ENCODE measurements around the gene GGACT.

The GGACT gene

GRCh38 chr13:100495455-100495854 is 93.1 kb downstream of the GGACT start:
- H3K27me3 Mint-ChIP-seq (ENCODE audit: low read depth), result peaks cover 8% of the 10 kb centered on the region
- no peak overlapping the region for H3K4me3 Mint-ChIP-seq
- no peak overlapping the region for H3K27ac Mint-ChIP-seq
- no peaks in the 10 kb centered on the region for H3K9me3 Mint-ChIP-seq
- no peaks in the 10 kb centered on the region for H3K36me3 Mint-ChIP-seq (ENCODE audit: low read depth)
- DNase-seq (ENCODE audit: low spot score), result no peak
- no peaks in the 10 kb centered on the region for H3K4me1 Mint-ChIP-seq (ENCODE audit: low read depth)

GRCh38 chr13:100493418-100493817 is 95.2 kb downstream of the GGACT start:
- Mint-ChIP-seq H3K27ac (no peak overlapping the region), H3K4me1 (ENCODE audit: low read depth) (no peaks in the 10 kb centered on the region), H3K27me3 (ENCODE audit: low read depth) (peaks cover 8% of the 10 kb centered on the region), H3K9me3 (no peaks in the 10 kb centered on the region), H3K36me3 (ENCODE audit: low read depth) (no peaks in the 10 kb centered on the region), H3K4me3 (no peak overlapping the region)
- DNase-seq (ENCODE audit: low spot score), result no peak

- DNase-seq (ENCODE audit: low spot score), result no peak
- H3K4me3 Mint-ChIP-seq, result no peak overlapping the region
- no peak overlapping the region for H3K27ac Mint-ChIP-seq
- no peaks in the 10 kb centered on the region for H3K9me3 Mint-ChIP-seq
- peaks cover 5% of the 10 kb centered on the region for H3K27me3 Mint-ChIP-seq (ENCODE audit: low read depth)
- H3K36me3 Mint-ChIP-seq (ENCODE audit: low read depth), result no peaks in the 10 kb centered on the region
- no peaks in the 10 kb centered on the region for H3K4me1 Mint-ChIP-seq (ENCODE audit: low read depth)
Observed at GRCh38 chr13:100491164-100491842, 97.3 kb downstream of the GGACT start.

DNA sequence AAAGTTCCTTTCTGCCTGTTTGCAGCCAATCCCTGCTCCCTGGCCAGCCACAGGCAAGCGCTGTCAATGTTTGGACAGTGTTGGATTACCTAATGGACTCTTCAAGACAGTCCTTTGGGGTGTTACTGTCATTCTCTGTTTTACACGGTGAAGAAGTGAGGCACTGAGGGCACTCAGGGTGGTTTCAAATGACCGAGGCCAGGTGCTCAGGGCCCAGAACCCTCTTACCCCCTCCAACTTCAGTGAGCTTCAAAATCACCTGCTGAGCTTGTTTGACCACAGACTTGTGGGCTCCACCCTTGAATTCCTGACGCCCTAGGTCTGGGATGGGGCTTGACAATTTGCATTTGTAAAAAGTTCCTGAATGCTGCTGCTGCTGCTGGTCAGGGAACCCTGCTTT is 97.9 kb downstream of the GGACT start:
- Mint-ChIP-seq H3K4me3 (no peak overlapping the region), H3K9me3 (no peaks in the 10 kb centered on the region), H3K27ac (no peak overlapping the region), H3K27me3 (ENCODE audit: low read depth) (peaks cover 3% of the 10 kb centered on the region), H3K36me3 (ENCODE audit: low read depth) (no peaks in the 10 kb centered on the region), H3K4me1 (ENCODE audit: low read depth) (no peaks in the 10 kb centered on the region)
- no peak for DNase-seq (ENCODE audit: low spot score)

DNA sequence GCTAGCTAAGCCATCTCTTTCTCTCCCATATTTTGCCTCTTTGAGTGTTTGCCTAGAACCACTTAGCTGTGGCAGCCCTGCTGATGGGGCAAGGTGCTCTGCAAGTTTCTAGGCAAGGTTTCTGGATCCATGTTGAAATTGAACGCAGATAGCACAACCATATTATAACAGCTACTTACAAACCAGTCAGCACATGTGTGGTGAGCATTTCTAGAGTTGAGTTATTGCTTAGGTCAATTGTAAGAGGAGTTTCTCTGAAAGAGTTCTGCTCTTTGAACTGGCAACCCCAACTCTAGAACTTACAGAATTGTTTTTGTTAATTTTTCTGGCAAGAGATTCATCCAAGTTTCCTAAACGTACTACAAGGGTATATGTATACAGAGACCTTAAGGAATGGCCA is 103.3 kb downstream of the GGACT start:
- DNase-seq (ENCODE audit: low spot score), result no peak
- Mint-ChIP-seq H3K4me1 (ENCODE audit: low read depth) (peaks cover 21% of the 10 kb centered on the region), H3K27ac (no peak overlapping the region)

DNA sequence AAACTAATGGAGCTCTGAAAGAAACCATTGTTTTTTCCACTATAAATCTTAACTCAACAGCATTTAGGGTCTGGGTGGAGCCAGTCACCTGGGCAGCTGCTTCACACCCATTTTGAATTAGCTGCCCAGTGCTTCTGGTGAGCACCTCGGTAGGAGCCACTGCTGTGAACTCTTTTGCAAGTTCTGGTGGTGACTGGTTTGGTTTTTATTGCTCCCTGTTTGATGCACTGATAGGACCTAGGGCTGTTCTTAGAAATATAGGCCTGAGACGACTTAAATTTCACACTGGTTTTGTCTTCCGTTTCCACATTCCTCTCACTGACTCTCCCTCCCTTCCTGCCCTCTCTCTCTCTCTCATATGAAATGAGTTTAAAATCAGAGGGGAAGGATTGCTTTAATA is 103.9 kb downstream of the GGACT start:
- H3K36me3 Mint-ChIP-seq (ENCODE audit: low read depth), result peaks cover 3% of the 10 kb centered on the region

More for the DNA sequence above, 103.3 kb downstream of the GGACT start:
- no peaks in the 10 kb centered on the region for H3K9me3 Mint-ChIP-seq
- H3K36me3 Mint-ChIP-seq (ENCODE audit: low read depth), result peaks cover 3% of the 10 kb centered on the region
- peak overlapping the region; percentile 8 for H3K4me3 Mint-ChIP-seq
- H3K27me3 Mint-ChIP-seq (ENCODE audit: low read depth), result peaks cover 3% of the 10 kb centered on the region

DNA sequence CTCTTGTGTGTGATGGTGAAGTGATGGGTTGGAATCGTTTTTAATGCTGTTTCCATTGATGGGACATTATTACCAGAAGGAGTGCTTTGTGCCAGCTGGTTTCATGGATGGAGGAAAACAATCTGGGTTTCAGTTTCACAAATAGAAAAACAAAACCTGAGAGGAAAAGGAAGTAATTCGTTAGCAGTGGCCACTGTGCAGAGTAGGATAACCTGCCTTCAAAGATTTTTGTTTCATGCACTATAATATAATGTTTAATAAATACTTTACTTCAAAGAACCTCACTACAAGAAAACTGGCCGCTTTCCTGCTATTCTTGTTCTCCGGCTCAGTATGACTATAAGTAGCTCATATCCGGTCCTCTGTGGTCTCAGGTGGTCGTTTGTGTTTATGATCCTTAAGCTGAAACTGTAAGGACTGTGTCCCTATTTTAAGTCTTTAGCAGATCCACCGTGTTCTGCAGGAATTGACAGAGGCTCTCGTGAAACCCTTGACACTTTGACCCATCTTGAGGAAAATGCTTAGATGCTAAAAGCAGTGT is 104.7 kb downstream of the GGACT start:
- DNase-seq (ENCODE audit: low spot score), result no peak
- peaks cover 21% of the 10 kb centered on the region for H3K4me1 Mint-ChIP-seq (ENCODE audit: low read depth)
- peaks cover 6% of the 10 kb centered on the region for H3K27me3 Mint-ChIP-seq (ENCODE audit: low read depth)
- H3K9me3 Mint-ChIP-seq, result no peaks in the 10 kb centered on the region
- H3K27ac Mint-ChIP-seq, result peak overlapping the region; percentile 56
- H3K36me3 Mint-ChIP-seq (ENCODE audit: low read depth), result peaks cover 3% of the 10 kb centered on the region
- no peak overlapping the region for H3K4me3 Mint-ChIP-seq

More for the DNA sequence above, 103.9 kb downstream of the GGACT start:
- H3K4me1 Mint-ChIP-seq (ENCODE audit: low read depth), result peaks cover 21% of the 10 kb centered on the region
- DNase-seq (ENCODE audit: low spot score), result no peak
- H3K4me3 Mint-ChIP-seq, result peak overlapping the region; percentile 9
- H3K27me3 Mint-ChIP-seq (ENCODE audit: low read depth), result peaks cover 6% of the 10 kb centered on the region
- peak overlapping the region; percentile 56 for H3K27ac Mint-ChIP-seq
- H3K9me3 Mint-ChIP-seq, result no peaks in the 10 kb centered on the region

DNA sequence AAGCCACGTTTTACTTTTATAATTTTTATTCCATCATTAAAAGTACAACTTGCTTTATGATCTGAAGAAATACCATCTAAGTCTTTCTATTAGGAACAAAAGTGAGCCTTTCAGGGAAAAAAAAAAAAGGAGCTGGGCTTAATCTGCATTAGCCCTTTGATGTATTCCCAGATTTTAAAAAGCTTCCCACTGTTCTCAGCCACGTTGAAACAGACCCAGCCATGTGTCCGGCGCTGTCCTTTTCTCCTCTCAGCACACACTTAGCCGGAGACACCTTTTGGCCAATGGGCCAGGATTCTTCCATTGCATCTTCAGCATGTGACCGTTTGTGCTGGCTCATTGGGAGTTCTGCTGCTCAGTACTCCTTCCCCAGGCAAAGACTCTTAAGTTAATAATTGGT is 105.5 kb downstream of the GGACT start:
- Mint-ChIP-seq H3K27me3 (ENCODE audit: low read depth) (peaks cover 6% of the 10 kb centered on the region), H3K9me3 (no peaks in the 10 kb centered on the region), H3K4me3 (no peak overlapping the region), H3K4me1 (ENCODE audit: low read depth) (peaks cover 21% of the 10 kb centered on the region), H3K27ac (no peak overlapping the region), H3K36me3 (ENCODE audit: low read depth) (peaks cover 3% of the 10 kb centered on the region)
- DNase-seq (ENCODE audit: low spot score), result no peak

GRCh38 chr13:100480676-100481075 is 107.9 kb downstream of the GGACT start:
- Mint-ChIP-seq H3K9me3 (no peaks in the 10 kb centered on the region), H3K4me3 (no peak overlapping the region), H3K27me3 (ENCODE audit: low read depth) (peaks cover 6% of the 10 kb centered on the region), H3K36me3 (ENCODE audit: low read depth) (peaks cover 3% of the 10 kb centered on the region), H3K27ac (no peak overlapping the region), H3K4me1 (ENCODE audit: low read depth) (peaks cover 21% of the 10 kb centered on the region)
- DNase-seq (ENCODE audit: low spot score), result no peak
